HG03354 (cell line): ENCODE measurements around the gene PCDHB11.
"Not testable (repeated sequence)": the region's sequence is repeated elsewhere in the genome, so short reads cannot be mapped to it uniquely, and the experiment has no call there.

Experiments used
- ATAC-seq: cut with Tn5 transposase; IDR thresholded peaks from one replicate; pipeline ENCODE4 v1.9.1; 2021; ENCODE audit warnings: mild to moderate bottlenecking; ENCODE audit not compliant: unreplicated experiment, poor library complexity, severe bottlenecking

The PCDHB11 gene

GRCh38 chr5:141199359-141200235 is at the start of gene PCDHB11:
TSS of gene PCDHB11 (plus strand) at chr5:141199627. CDS start at chr5:141199775, 148 bp downstream.
- ATAC-seq: no peak

DNA sequence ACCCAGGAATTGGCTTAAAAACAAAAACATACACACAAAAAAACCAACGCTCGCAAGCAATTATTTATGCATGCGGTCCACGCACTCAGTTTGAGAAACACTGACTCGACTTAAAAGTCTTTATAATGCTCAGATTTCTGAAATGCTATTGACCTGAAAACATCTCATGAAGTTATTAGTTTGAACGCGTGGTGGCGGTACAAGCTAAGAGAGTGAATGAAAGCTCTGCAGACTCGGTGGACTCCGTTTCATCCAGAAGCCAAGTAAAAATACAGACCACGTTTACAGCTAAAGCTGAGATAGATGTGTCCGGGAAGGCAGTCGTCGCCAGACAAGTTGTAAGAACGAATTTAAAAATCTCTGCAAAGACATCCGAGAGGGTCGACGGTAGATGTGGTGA is 49.6 kb upstream of the PCDHB11 start, which contains the start of gene PCDHB6:
Gene PCDHB6 (plus strand): TSS at position 246 of the 400 bp plus-strand sequence. CDS start 201 bp downstream, outside the sequence.
- ATAC-seq: no peak

DNA sequence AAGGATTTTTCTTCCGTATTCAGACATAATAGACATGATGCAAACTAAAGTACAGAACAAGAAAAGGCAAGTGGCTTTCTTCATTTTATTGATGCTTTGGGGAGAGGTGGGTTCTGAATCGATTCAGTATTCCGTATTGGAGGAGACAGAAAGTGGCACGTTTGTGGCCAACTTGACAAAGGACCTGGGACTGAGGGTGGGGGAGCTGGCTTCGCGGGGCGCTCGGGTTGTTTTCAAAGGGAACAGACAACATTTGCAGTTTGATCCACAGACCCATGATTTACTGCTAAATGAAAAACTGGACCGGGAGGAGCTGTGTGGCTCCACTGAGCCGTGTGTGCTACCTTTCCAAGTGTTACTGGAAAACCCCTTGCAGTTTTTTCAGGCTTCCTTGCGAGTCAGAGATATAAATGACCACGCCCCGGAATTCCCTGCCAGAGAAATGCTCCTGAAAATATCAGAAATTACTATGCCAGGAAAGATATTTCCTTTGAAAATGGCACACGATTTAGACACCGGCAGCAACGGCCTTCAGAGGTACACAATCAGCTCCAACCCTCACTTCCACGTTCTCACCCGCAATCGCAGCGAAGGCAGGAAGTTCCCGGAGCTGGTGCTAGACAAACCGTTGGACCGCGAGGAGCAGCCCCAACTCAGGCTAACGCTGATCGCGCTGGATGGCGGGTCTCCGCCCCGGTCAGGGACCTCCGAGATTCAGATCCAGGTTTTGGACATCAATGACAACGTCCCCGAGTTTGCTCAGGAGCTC is 49.0 kb upstream of the PCDHB11 start:
- ATAC-seq: no peak

- no peak for ATAC-seq
These were observed 48.5 kb upstream of the PCDHB11 start for GRCh38 chr5:141150993-141151325.

GRCh38 chr5:141151632-141152031 is 47.8 kb upstream of the PCDHB11 start:
- not testable (repeated sequence) for ATAC-seq

DNA sequence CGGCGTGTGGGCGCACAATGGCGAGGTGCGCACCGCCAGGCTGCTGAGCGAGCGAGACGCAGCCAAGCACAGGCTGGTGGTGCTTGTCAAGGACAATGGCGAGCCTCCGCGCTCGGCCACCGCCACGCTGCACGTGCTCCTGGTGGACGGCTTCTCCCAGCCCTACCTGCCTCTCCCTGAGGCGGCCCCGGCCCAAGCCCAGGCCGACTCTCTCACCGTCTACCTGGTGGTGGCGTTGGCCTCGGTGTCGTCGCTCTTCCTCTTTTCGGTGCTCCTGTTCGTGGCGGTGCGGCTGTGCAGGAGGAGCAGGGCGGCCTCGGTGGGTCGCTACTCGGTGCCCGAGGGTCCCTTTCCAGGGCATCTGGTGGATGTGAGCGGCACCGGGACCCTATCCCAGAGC is 47.3 kb upstream of the PCDHB11 start:
- ATAC-seq: not testable (repeated sequence)

- ATAC-seq: no peak
These were observed 43.7 kb upstream of the PCDHB11 start for GRCh38 chr5:141155540-141156374.

DNA sequence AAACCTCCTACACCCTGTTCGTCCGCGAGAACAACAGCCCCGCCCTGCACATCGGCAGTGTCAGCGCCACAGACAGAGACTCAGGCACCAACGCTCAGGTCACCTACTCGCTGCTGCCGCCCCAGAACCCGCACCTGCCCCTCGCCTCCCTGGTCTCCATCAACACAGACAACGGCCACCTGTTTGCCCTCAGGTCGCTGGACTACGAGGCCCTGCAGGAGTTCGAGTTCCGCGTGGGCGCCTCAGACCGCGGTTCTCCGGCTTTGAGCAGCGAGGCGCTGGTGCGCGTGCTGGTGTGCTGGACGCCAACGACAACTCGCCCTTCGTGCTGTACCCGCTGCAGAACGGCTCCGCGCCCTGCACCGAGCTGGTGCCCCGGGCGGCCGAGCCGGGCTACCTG is 42.1 kb upstream of the PCDHB11 start:
- ATAC-seq: not testable (repeated sequence)

DNA sequence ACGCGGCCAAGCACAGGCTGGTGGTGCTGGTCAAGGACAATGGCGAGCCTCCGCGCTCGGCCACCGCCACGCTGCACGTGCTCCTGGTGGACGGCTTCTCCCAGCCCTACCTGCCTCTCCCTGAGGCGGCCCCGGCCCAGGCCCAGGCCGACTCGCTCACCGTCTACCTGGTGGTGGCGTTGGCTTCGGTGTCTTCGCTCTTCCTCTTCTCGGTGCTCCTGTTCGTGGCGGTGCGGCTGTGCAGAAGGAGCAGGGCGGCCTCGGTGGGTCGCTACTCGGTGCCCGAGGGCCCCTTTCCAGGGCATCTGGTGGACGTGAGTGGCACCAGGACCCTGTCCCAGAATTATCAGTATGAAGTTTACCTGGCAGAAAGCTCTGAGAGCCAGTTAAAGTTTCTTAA is 41.5 kb upstream of the PCDHB11 start:
- not testable (repeated sequence) for ATAC-seq

DNA sequence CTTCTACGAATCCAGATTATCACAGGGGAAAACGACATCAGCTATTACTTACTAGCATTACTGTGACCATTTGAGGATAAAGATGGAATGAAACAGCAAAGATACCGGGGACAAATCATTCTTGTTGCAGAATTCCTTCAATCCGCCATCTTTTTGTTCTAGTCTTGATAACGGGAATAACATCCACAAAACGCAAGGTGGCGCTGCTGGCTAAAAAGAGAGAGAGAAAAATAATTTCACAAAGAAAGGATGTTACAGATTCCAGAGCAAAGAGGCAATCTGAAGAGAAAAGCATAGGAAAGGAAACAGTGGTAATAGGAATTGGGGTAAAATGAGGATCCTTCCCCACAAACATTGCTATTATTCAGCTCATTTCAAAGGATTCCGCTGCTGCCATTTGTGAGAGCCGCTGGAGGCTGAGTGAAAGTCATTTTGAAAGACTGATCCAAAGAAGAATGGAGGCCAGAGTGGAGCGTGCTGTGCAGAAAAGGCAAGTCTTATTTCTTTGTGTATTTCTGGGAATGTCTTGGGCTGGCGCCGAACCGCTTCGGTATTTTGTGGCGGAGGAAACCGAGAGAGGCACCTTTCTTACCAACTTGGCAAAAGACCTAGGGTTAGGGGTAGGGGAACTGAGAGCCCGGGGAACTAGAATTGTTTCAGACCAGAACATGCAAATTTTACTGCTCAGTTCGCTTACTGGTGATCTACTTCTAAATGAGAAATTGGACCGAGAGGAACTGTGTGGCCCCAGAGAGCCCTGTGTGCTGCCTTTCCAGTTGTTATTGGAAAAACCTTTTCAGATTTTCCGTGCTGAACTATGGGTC is 26.8 kb upstream of the PCDHB11 start, which contains the start of gene PCDHB7:
Gene PCDHB7 (plus strand): TSS at position 264 of the 824 bp plus-strand sequence. CDS start 192 bp downstream, at position 456.
- ATAC-seq: no peak

- ATAC-seq: not testable (repeated sequence)
These were observed 24.9 kb upstream of the PCDHB11 start for GRCh38 chr5:141174291-141175104.

GRCh38 chr5:141175933-141176332 is 23.5 kb upstream of the PCDHB11 start:
- no peak for ATAC-seq

GRCh38 chr5:141177577-141178191 is 21.7 kb upstream of the PCDHB11 start, which contains the start of gene PCDHB8:
TSS of gene PCDHB8 (plus strand) at chr5:141177790. CDS start at chr5:141178035, 245 bp downstream.
- ATAC-seq: not testable (repeated sequence)

DNA sequence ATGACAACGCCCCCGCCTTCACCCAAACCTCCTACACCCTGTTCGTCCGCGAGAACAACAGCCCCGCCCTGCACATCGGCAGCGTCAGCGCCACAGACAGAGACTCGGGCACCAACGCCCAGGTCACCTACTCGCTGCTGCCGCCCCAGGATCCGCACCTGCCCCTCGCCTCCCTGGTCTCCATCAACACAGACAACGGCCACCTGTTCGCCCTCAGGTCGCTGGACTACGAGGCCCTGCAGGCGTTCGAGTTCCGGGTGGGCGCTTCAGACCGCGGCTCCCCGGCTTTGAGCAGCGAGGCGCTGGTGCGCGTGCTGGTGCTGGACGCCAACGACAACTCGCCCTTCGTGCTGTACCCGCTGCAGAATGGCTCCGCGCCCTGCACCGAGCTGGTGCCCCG is 20.1 kb upstream of the PCDHB11 start:
- not testable (repeated sequence) for ATAC-seq

- not testable (repeated sequence) for ATAC-seq
These were observed 19.6 kb upstream of the PCDHB11 start for GRCh38 chr5:141179876-141180275.

DNA sequence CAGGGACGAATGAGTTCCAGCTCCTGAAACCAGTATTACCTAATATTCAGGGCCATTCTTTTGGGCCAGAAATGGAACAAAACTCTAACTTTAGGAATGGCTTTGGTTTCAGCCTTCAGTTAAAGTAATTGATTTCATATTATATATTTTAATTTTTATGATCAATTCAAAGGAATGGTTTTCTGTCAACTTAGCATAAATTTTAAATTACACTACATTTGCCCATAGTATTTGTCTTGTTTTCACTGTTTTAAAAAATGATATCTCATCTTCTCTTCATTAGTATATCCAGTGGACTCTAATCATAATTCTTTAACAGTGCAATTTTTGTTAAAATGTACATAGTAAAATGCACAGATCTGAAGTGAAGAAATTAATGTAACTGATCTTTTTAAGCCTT is 19.1 kb upstream of the PCDHB11 start:
- no peak for ATAC-seq

DNA sequence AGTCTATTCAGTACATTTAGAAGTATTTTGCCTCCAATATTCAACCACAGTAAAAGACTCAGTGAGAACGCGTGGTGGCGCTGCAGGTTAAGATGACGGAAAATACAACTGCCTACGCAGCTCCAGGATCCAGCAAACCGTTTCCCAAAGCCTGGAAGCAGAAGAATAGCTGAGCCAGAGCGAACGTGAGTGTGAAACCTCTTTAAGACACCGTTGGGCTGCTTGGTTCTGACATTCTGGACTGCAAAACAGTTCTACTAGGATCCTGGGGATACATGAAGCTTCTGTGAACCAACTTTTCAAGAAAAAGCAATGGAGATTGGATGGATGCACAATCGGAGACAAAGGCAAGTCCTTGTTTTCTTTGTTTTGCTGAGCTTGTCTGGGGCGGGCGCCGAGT is 17.2 kb upstream of the PCDHB11 start, which contains the start of gene PCDHB16:
Gene PCDHB16 (plus strand): TSS at position 140 of the 400 bp plus-strand sequence. CDS start 173 bp downstream, at position 313.
- ATAC-seq: no peak
